GM12891 (cell line): ENCODE data around the gene PRELP.

ENCODE experiments used
- POLR2A ChIP-seq: IDR thresholded peaks from 2 replicates; pipeline ENCODE4 v1.6.1; 2011; ENCODE audit warnings: low read depth, low read length, control low read depth
- POLR2AphosphoS5 ChIP-seq: IDR thresholded peaks from 2 replicates; pipeline ENCODE4 v1.6.1; 2011; ENCODE audit warnings: low read depth, low read length, control low read depth
- SPI1 ChIP-seq: IDR thresholded peaks from 2 replicates; pipeline ENCODE4 v1.6.1; 2011; ENCODE audit warnings: low read depth, low read length, control low read depth
- TAF1 ChIP-seq: IDR thresholded peaks from 2 replicates; pipeline ENCODE4 v1.6.1; 2011; ENCODE audit warnings: low read depth, low read length, control low read depth

GRCh38 chr1:203459671-203460201 lies 15.9 kb upstream of the PRELP start:
- TF ChIP-seq POLR2AphosphoS5 (no peak), POLR2A (no peak), SPI1 (no peak), TAF1 (no peak)
